Neural progenitor cell (in vitro differentiated cells): ENCODE measurements around the gene EEF1G.

ENCODE experiments used
- CTCF ChIP-seq: fragments of 200-600 bp; sonication (generic); IDR thresholded peaks from 2 replicates; pipeline ENCODE4 v1.5.1; 2017; ENCODE audit warnings: antibody characterized with exemption, mild to moderate bottlenecking
- EZH2 ChIP-seq: fragments of 200-600 bp; sonication (generic); IDR thresholded peaks from 2 replicates; pipeline ENCODE4 v1.6.1; 2017; ENCODE audit warnings: antibody characterized with exemption, mild to moderate bottlenecking, moderate library complexity

DNA sequence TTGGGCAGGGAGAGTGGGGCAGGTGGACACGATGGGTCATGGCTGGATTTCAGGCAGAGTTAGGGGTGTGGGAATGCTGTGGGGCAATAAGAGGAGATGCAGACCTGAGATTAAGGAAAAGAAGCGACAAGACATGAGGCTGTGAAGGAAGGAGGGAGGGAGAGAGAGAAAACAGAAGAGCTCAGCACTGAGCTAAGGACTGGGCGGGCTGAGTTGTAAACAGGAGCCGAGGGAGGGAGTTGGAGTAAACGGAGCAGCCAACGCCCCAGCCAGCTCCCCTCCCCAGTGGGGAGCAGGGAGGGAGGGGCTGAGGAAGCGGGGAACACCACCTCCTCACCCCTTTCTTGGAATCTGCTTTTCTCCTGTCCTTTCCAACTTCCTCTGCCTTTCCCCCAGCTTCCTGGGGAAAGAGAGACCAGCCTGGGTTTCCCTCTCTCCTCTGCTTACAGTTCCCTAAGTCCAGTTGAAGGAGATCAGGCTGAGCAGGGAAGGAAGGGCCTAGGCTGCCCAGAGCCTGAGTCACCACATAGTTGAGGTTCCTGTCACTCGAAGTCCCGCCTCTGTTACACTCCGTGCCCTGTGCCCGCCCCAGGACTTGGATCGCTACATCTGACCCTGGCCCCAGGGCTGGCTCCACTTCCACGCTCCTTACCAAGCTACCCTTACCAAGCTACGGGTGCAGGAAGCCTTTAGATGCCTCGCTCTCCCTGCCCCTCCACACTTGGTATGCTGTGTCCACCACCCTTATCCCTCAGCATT lies 20.4 kb downstream of the EEF1G start:
- TF ChIP-seq CTCF = no peak
- TF ChIP-seq EZH2 = no peak
